Epithelial cell of esophagus (primary cell): ENCODE results near the gene CNTFR.
A peak's percentile ranks its signal among the peaks of the same experiment; 100 is the strongest.

Experiments
- DNase-seq: peaks from one replicate; pipeline ENCODE4 v3.0.0; 2010; ENCODE audit warnings: low read depth
- H3K4me3 ChIP-seq: 2 replicates; pipeline ENCODE4 v1.5.1; 2011; ENCODE audit warnings: mild to moderate bottlenecking, low read length, control low read depth
- TF ChIP-seq, protein P1 (sequence below): IDR thresholded peaks from 2 replicates; pipeline ENCODE4 v1.5.1; 2011; ENCODE audit warnings: low read depth, mild to moderate bottlenecking, low read length, control low read depth, inconsistent platforms; ENCODE audit not compliant: insufficient read depth; ENCODE audit errors: missing control alignments

Gene CNTFR

DNA sequence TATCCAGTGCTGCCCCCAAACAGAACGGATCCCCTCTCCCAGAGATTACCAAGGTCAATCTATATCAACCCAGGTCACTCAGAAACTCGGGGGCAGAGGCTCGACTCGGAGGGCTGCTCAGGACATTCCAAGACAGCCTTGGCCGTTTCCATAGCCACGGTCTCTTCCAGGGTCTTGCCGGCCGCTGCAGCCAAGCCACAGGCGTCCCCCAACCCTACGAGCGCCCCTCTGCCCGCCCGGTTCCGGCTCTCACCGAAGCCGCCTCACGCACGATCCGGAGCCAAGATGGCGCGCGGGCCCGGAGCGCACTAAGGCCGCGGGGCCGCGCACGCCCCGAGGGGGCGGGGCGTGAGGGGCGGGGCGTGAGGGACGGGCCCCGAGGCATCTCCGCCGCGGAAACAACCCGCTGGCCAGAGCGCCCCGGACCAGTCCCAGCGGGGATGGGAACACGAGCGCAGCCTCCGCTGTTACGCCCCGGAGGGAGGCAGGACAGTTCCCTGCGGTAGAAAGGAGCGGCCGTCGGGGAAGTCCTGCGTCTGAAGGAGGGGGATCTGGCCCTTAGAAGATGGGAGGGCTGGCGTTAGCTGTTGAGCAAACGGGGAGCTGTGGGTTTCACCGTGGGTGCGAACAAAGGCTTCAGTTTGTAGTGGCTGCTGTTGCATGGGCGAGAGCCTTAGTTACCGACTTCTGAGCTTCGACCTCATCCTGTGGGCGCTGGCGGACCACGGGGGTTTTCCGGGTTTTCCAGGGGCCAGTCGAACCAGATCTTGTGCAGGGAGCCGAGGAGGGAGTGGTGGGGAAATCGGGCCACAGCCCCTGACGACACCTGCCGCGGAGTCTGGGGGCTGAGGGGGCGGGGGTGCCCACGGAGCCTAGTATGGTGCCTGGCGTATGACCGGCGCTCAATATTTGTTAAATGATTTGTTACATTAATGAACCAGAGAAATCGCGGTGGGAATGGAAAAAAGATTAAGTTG lies 22.6 kb upstream of the CNTFR start, which contains the start of gene RPP25L:
RPP25L (minus strand) TSS at position 287 of the 977 bp plus-strand sequence. CDS start 801 bp downstream, outside the sequence.
- peak within 1 kb of the TSS; percentile 91 for H3K4me3 ChIP-seq
- DNase-seq: peak; percentile 80
- TF ChIP-seq, protein P1, sequence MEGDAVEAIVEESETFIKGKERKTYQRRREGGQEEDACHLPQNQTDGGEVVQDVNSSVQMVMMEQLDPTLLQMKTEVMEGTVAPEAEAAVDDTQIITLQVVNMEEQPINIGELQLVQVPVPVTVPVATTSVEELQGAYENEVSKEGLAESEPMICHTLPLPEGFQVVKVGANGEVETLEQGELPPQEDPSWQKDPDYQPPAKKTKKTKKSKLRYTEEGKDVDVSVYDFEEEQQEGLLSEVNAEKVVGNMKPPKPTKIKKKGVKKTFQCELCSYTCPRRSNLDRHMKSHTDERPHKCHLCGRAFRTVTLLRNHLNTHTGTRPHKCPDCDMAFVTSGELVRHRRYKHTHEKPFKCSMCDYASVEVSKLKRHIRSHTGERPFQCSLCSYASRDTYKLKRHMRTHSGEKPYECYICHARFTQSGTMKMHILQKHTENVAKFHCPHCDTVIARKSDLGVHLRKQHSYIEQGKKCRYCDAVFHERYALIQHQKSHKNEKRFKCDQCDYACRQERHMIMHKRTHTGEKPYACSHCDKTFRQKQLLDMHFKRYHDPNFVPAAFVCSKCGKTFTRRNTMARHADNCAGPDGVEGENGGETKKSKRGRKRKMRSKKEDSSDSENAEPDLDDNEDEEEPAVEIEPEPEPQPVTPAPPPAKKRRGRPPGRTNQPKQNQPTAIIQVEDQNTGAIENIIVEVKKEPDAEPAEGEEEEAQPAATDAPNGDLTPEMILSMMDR: no peak

DNA sequence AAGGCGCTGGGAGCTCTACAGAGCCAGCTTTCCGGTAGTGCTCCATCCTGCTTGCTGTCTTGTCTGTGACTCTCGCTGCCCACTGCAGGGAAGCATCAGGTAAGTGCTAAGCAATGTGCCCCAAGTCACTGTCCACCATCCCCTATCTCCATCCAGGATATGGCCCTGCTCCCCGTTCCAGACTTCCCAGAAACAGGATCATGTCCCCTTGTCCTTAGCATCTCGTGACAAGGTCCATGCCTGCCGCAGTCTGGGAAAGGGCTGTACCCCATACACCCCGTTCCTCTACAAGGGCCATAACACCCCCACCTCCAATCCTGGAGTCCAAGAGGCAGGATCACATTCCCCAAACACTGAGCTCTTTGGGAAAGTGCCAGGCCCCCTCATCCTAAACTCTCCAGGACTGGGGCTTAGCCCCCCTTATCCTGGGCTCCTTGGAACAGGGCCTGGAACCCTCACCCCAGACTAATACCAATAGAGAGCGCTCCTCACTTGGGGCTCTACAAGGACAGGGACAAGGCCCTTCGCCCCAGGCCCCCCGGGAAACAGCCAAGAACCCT lies 21.8 kb upstream of the CNTFR start:
- H3K4me3 ChIP-seq: peak overlapping the region; percentile 91
- TF ChIP-seq, protein P1: no peak
- no peak for DNase-seq

- H3K4me3 ChIP-seq: peak overlapping the region; percentile 91
- no peak for DNase-seq
- TF ChIP-seq, protein P1: no peak
These were observed 21.1 kb upstream of the CNTFR start for GRCh38 chr9:34610434-34611206.

DNA sequence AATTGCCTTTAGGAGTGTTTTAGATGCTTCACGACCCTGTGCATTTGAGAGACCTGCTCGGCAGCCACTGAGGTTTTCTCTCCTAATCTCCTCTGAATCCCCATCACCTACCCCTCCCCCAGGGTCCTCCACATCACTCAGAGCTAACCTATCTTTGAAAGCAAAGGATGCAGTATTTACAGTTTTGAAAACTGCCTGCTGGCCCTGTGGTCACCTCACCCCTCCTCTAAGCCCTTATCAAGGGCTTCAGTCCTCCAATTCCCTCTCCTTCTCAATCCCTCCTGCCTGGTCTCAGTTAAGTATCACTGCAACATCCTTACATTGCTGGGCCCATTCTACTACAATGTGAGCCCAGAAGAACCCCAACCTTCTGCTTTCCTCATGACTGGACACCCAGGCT lies 17.8 kb upstream of the CNTFR start:
- no peak overlapping the region for H3K4me3 ChIP-seq
- TF ChIP-seq, protein P1: no peak
- DNase-seq: no peak

DNA sequence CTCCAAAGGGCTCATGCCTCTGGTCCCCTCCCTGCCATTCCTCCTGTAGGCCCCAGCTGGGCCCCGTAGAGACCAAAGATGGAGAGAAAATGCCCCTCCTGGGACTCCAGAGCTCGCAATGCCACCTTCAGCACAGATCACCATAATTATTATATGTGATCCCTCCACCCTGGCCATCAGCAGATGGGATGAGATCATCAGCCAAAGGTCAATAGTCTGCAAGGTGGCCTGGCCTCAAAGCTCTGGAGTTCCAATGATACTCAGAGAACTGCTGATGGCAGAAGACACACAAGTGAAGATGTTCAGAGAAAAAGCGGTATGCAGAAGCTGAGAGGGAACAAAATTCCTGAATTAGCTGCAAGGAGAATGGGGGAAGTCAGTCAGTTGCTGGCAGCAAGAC lies 17.4 kb upstream of the CNTFR start:
- DNase-seq: no peak
- no peak overlapping the region for H3K4me3 ChIP-seq
- TF ChIP-seq, protein P1: no peak

DNA sequence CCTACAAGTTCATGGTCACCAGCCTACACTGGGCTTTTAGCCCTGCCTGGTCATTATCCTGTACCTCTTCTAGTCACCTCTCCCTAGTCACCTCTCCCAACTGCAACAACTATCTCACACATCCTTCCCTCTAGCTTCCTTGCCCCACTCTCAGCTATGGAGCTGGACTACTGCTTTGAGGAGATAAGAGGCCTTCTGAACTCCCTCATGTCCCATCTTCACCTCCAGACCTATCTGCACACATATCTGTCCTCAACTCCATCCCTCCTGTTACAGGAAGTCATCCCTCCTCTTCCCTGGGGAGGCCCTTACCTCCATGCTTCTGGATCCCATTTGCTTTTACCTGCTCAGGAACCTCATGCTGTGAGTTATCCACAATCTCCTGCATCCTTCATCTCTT lies 16.7 kb upstream of the CNTFR start:
- TF ChIP-seq, protein P1: no peak
- DNase-seq: no peak

More for the DNA sequence above, 16.7 kb upstream of the CNTFR start:
- no peak overlapping the region for H3K4me3 ChIP-seq
